ENCODE results near the gene FERMT2. TPM values are rescaled to one million over a fixed set of nuclear protein-coding genes. Genes with fewer than 3 reads are reported as not detected.

FERMT2 gene
- total and polyA plus RNA-seq, 4 donors: 33.2 to 170 (median 66.6) TPM

DNA sequence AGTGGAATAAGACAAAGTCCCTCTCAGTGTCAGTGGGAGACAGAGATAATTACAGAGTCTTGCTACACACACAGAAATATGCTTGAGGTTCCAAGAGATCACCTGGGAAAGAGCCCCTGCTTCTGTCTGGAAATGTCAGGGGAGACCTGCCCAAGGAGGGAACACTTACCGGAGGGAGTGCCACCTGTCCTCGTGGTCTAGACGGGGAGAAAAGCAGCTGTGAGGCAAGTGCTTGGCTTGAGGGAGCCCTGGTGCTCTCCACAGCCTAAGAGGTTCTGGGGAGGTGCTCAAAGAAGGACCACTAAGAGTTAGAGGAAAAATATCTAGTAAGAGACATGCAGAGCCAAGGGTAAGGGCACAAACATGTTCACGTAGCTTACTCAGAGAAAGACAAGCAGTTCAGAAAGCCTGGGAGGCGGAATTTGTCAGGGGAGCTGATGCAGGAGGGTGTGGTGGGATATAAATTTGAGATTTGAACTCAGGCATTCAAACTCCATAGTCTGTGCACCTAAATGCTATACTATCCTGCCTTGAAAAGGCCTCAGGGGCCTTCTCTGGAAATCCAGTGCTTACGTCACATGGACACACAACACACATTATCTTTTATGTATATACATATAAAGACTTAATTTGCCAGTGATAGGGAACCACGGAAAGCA lies 121.2 kb downstream of the FERMT2 start:
- Histone ChIP-seq H3K9ac (ENCODE audit: insufficient read depth in 1 of 2, low read length in 2 of 2) (no peak overlapping the region), H3K27ac (ENCODE audit: low read depth in 1 of 2, low read length in 1 of 2) (no peak overlapping the region), H3K9me3 (ENCODE audit: control insufficient read depth in 4 of 4, insufficient read depth in 3 of 4, low read length in 3 of 4) (no peaks in the 10 kb centered on the region), H3K27me3 (ENCODE audit: control insufficient read depth in 3 of 3, insufficient read depth in 3 of 3, low read length in 2 of 3) (no peaks in the 10 kb centered on the region), H3K4me1 (ENCODE audit: control insufficient read depth in 5 of 5, insufficient read depth in 5 of 5, low read length in 5 of 5) (peaks cover 0 to 6% (median 0%) of the 10 kb centered on the region in 5 donors), H3K36me3 (ENCODE audit: control insufficient read depth in 4 of 4, insufficient read depth in 4 of 4, low read length in 4 of 4) (no peaks in the 10 kb centered on the region), H3K4me3 (no peak overlapping the region)
- TF ChIP-seq, protein P1, sequence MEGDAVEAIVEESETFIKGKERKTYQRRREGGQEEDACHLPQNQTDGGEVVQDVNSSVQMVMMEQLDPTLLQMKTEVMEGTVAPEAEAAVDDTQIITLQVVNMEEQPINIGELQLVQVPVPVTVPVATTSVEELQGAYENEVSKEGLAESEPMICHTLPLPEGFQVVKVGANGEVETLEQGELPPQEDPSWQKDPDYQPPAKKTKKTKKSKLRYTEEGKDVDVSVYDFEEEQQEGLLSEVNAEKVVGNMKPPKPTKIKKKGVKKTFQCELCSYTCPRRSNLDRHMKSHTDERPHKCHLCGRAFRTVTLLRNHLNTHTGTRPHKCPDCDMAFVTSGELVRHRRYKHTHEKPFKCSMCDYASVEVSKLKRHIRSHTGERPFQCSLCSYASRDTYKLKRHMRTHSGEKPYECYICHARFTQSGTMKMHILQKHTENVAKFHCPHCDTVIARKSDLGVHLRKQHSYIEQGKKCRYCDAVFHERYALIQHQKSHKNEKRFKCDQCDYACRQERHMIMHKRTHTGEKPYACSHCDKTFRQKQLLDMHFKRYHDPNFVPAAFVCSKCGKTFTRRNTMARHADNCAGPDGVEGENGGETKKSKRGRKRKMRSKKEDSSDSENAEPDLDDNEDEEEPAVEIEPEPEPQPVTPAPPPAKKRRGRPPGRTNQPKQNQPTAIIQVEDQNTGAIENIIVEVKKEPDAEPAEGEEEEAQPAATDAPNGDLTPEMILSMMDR (IDR thresholded peaks at IDR 0.05; ENCODE audit: control extremely low read depth, extremely low read depth): no peak
- DNase-seq (no peak), ATAC-seq (ENCODE audit: insufficient read depth, low FRiP score) (no peak)
- WGBS, 2 donors: 86 to 93% methylated on average over 7 of the region's 7 CpGs

DNA sequence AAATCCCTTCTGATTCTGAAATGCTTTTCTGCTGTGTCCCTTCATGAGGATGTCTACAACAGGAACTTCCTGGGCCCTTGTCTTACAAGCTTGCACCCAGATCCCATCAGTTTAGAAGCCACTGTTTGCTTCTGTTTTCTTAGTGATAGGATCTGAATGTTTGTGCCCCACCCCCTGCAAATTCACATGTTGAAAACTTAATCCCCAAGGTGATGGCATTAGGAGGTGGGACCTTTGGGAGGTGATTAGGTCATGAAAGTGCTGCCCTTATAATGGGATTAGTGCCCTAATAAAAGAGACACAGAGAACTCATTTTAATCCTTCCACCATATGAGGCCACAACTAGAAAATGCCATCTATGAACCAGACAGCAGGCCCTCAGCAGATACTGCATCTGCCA lies 123.4 kb downstream of the FERMT2 start:
- no peaks in the 10 kb centered on the region for H3K27me3 ChIP-seq (ENCODE audit: control insufficient read depth in 3 of 3, insufficient read depth in 3 of 3, low read length in 2 of 3)
- peaks cover 0 to 6% (median 0%) of the 10 kb centered on the region in 5 donors for H3K4me1 ChIP-seq (ENCODE audit: control insufficient read depth in 5 of 5, insufficient read depth in 5 of 5, low read length in 5 of 5)
- H3K27ac ChIP-seq (ENCODE audit: low read depth in 1 of 2, low read length in 1 of 2): no peak overlapping the region
- TF ChIP-seq, protein P1 (IDR thresholded peaks at IDR 0.05; ENCODE audit: control extremely low read depth, extremely low read depth): no peak
- H3K9ac ChIP-seq (ENCODE audit: insufficient read depth in 1 of 2, low read length in 2 of 2): no peak overlapping the region
- DNase-seq (no peak), ATAC-seq (ENCODE audit: insufficient read depth, low FRiP score) (no peak)
- H3K4me3 ChIP-seq: no peak overlapping the region
- no peaks in the 10 kb centered on the region for H3K36me3 ChIP-seq (ENCODE audit: control insufficient read depth in 4 of 4, insufficient read depth in 4 of 4, low read length in 4 of 4)
- no peaks in the 10 kb centered on the region for H3K9me3 ChIP-seq (ENCODE audit: control insufficient read depth in 4 of 4, insufficient read depth in 3 of 4, low read length in 3 of 4)

DNA sequence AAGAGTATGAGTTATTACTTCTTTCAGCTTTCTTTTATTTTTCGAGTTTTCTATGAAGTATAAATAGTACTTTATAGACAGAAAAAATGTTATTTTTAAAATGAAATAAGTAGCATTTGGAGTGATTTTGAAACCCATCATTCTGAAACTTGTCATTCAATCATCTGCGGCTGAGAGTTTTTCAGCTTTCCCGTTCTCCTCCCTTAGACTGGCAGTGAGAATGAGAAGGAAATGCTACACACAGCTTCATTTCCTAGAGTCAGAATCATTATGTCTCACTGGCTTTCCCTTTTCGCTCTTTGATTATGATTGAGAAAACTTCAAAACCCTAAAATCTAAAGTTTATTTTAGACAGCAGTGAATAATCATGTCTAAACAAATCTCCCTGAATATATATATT lies 125.8 kb downstream of the FERMT2 start:
- ATAC-seq (ENCODE audit: insufficient read depth, low FRiP score) (no peak), DNase-seq (no peak)
- Histone ChIP-seq H3K27ac (ENCODE audit: low read depth in 1 of 2, low read length in 1 of 2) (no peak overlapping the region), H3K9me3 (ENCODE audit: control insufficient read depth in 4 of 4, insufficient read depth in 3 of 4, low read length in 3 of 4) (no peaks in the 10 kb centered on the region), H3K4me1 (ENCODE audit: control insufficient read depth in 5 of 5, insufficient read depth in 5 of 5, low read length in 5 of 5) (peaks cover 0 to 6% (median 0%) of the 10 kb centered on the region in 5 donors), H3K4me3 (no peak overlapping the region), H3K36me3 (ENCODE audit: control insufficient read depth in 4 of 4, insufficient read depth in 4 of 4, low read length in 4 of 4) (no peaks in the 10 kb centered on the region), H3K27me3 (ENCODE audit: control insufficient read depth in 3 of 3, insufficient read depth in 3 of 3, low read length in 2 of 3) (no peaks in the 10 kb centered on the region), H3K9ac (ENCODE audit: insufficient read depth in 1 of 2, low read length in 2 of 2) (no peak overlapping the region)
- WGBS, 2 donors: 39% methylated on average over 4 of the region's 4 CpGs
- TF ChIP-seq, protein P1 (IDR thresholded peaks at IDR 0.05; ENCODE audit: control extremely low read depth, extremely low read depth): no peak

DNA sequence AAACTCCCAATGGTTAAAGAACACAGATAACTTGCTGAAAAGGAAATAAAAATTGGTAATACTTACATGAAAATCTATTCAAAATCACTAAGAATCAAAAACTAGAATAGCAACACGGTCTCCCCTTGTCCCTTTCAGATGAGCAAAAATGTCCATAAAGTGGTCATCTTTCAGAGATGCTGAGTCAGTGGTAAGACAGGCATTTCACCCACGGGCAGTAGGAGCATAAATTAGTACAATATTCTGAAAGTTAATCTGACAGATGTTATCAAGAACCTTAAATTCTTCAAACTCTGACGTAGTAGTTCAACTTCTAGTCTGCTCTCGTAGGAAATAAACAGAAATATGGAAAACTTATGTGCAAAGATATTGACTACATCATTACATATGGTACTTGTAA lies 126.4 kb downstream of the FERMT2 start:
- no peaks in the 10 kb centered on the region for H3K9me3 ChIP-seq (ENCODE audit: control insufficient read depth in 4 of 4, insufficient read depth in 3 of 4, low read length in 3 of 4)
- DNase-seq (no peak), ATAC-seq (ENCODE audit: insufficient read depth, low FRiP score) (no peak)
- H3K9ac ChIP-seq (ENCODE audit: insufficient read depth in 1 of 2, low read length in 2 of 2): no peak overlapping the region
- TF ChIP-seq, protein P1 (IDR thresholded peaks at IDR 0.05; ENCODE audit: control extremely low read depth, extremely low read depth): no peak
- no peaks in the 10 kb centered on the region for H3K36me3 ChIP-seq (ENCODE audit: control insufficient read depth in 4 of 4, insufficient read depth in 4 of 4, low read length in 4 of 4)
- 42 to 57% methylated on average over 4 of the region's 4 CpGs for WGBS, 2 donors
- H3K27ac ChIP-seq (ENCODE audit: low read depth in 1 of 2, low read length in 1 of 2): no peak overlapping the region
- H3K27me3 ChIP-seq (ENCODE audit: control insufficient read depth in 3 of 3, insufficient read depth in 3 of 3, low read length in 2 of 3): no peaks in the 10 kb centered on the region
- peaks cover 0 to 6% (median 0%) of the 10 kb centered on the region in 5 donors for H3K4me1 ChIP-seq (ENCODE audit: control insufficient read depth in 5 of 5, insufficient read depth in 5 of 5, low read length in 5 of 5)
- no peak overlapping the region for H3K4me3 ChIP-seq
